ENCODE data around the gene CPNE4. TPM values are rescaled to one million over a fixed set of nuclear protein-coding genes. Genes with fewer than 3 reads are reported as not detected.

Gene CPNE4
- total RNA-seq, 1 experiment from 2014 or later, result 1.9 TPM

GRCh38 chr3:131688370-131688769 lies 346.4 kb downstream of the CPNE4 start:
- 0 out of 7 replicates have a peak overlapping the region, but pooled peaks of 1 of the 3 experiments have one; percentile 27 for H3K27ac Mint-ChIP-seq
- H3K23me2 ChIP-seq (ENCODE audit: insufficient read length, low read depth, low read length, poor library complexity, severe bottlenecking), result no peaks in the 10 kb centered on the region
- no peak overlapping the region for H3K18ac ChIP-seq (ENCODE audit: insufficient read length, low read depth, low read length)
- no peak overlapping the region for H2BK20ac ChIP-seq (ENCODE audit: low read depth, low read length, poor library complexity, severe bottlenecking)
- TF ChIP-seq CTCF (conservative IDR thresholded peaks at IDR 0.05), result no peak
- H3K27me3 Mint-ChIP-seq (ENCODE audit: low read depth), result no peaks in the 10 kb centered on the region
- H3K79me2 ChIP-seq (ENCODE audit: insufficient read depth, low read length), result no peaks in the 10 kb centered on the region
- H3K4me3 Mint-ChIP-seq, result no peak overlapping the region
- no peak overlapping the region for H4K5ac ChIP-seq (ENCODE audit: insufficient read length, low read depth, low read length)
- no peaks in the 10 kb centered on the region; a peak in 1 of 7 replicates for H3K36me3 Mint-ChIP-seq (ENCODE audit: insufficient read depth in 1 of 3, low read depth in 3 of 3)
- no CpG with 5 or more reads among the region's 3 CpGs for WGBS (ENCODE audit: extremely low coverage, insufficient read length, low lambda C conversion rate)
- no peak overlapping the region for H2BK12ac ChIP-seq (ENCODE audit: insufficient read length, low read depth, low read length)
- H4K20me1 ChIP-seq (ENCODE audit: control insufficient read depth, insufficient read depth, insufficient read length), result no peaks in the 10 kb centered on the region
- H3K4me1 Mint-ChIP-seq, result no peaks in the 10 kb centered on the region
- no peak overlapping the region for H2BK15ac ChIP-seq (ENCODE audit: low read depth, low read length)
- H3K9ac ChIP-seq (ENCODE audit: extremely low read depth, insufficient read length, low read length), result no peak overlapping the region
- H3K14ac ChIP-seq (ENCODE audit: insufficient read depth, low read length), result no peak overlapping the region
- no peak overlapping the region for H3K56ac ChIP-seq (ENCODE audit: insufficient read length, low read depth, low read length)
- no peak overlapping the region for H4K8ac ChIP-seq (replicated peaks; ENCODE audit: insufficient read length, low read depth, low read length)
- no peak overlapping the region for H2AFZ ChIP-seq (ENCODE audit: low read length)
- H3K9me3 ChIP-seq (ENCODE audit: control insufficient read depth, low read depth, low read length), result no peaks in the 10 kb centered on the region
- H3K27ac ChIP-seq (ENCODE audit: insufficient read length, low read depth, low read length), result no peak overlapping the region
- H3K79me1 ChIP-seq (ENCODE audit: insufficient read depth, low read depth, low read length, poor library complexity, severe bottlenecking), result no peaks in the 10 kb centered on the region
- no peaks in the 10 kb centered on the region for H3K9me3 Mint-ChIP-seq
- H3K4me1 ChIP-seq (ENCODE audit: insufficient read depth, low read length), result no peaks in the 10 kb centered on the region
- no peak overlapping the region for H4K91ac ChIP-seq (ENCODE audit: insufficient read length, low read depth, low read length)
- H3K4me2 ChIP-seq (ENCODE audit: insufficient read depth, insufficient read length, low read length), result no peak overlapping the region
- no peak overlapping the region for H3K23ac ChIP-seq (ENCODE audit: insufficient read length, low read depth, low read length)
- H2BK5ac ChIP-seq (ENCODE audit: insufficient read length, low read length), result no peak overlapping the region
- no peak overlapping the region for H2BK120ac ChIP-seq (ENCODE audit: low read depth, low read length, poor library complexity, severe bottlenecking)
- no peak overlapping the region for H3K4ac ChIP-seq (ENCODE audit: low read depth, low read length)
- H2AK5ac ChIP-seq (ENCODE audit: insufficient read length, low read length), result no peak overlapping the region
- no peaks in the 10 kb centered on the region for H3K27me3 ChIP-seq (ENCODE audit: insufficient read depth, low read length)
- H3T11ph ChIP-seq (ENCODE audit: low read length), result no peak overlapping the region
- DNase-seq, result no peak
